Psoas muscle (tissue), 8 donors: ENCODE data around the gene ATP2C1. TPM values are rescaled to one million over a fixed set of nuclear protein-coding genes. Genes with fewer than 3 reads are reported as not detected.

ENCODE experiments used
- ATAC-seq, 4 donors: fragments of 200-7000 bp; cut with Tn5 transposase; one replicate each; pipeline ENCODE4 v1.9.1; 2020; ENCODE audit warnings: moderate library complexity in 3 of 4, mild to moderate bottlenecking in 2 of 4
- DNase-seq, 2 donors: peaks; one replicate each; pipeline ENCODE4 v3.0.0-alpha.2; 2020
- H3K27ac ChIP-seq: fragments of 200-600 bp; one replicate; pipeline ENCODE4 v1.8.0; 2022
- H3K27me3 ChIP-seq, 3 donors: fragments of 200-600 bp in 1 of 3; one replicate each; pipeline versions ENCODE4 v1.6.1 to v1.8.0; 2013 to 2022; ENCODE audit warnings: low read length in 2 of 3, mild to moderate bottlenecking in 2 of 3, moderate library complexity in 1 of 3; ENCODE audit not compliant: insufficient read depth in 3 of 3
- H3K36me3 ChIP-seq, 2 donors: fragments of 200-600 bp in 1 of 2; one replicate each; pipeline versions ENCODE4 v1.6.1 to v1.8.0; 2013 to 2022; ENCODE audit warnings: low read depth in 1 of 2, mild to moderate bottlenecking in 1 of 2, moderate library complexity in 1 of 2; ENCODE audit not compliant: insufficient read depth in 1 of 2
- H3K4me1 ChIP-seq: fragments of 200-600 bp; one replicate; pipeline ENCODE4 v1.8.0; 2022
- H3K4me3 ChIP-seq: fragments of 200-600 bp; one replicate; pipeline ENCODE4 v1.8.0; 2022; ENCODE audit warnings: mild to moderate bottlenecking
- H3K9me3 ChIP-seq: fragments of 200-600 bp; one replicate; pipeline ENCODE4 v1.8.0; 2022
- WGBS, 3 donors: extraction: QIAGEN DNeasy Blood & Tissue Kit; methylation state at CpG; one replicate each; pipeline versions ENCODE4 v1.1.6 to v1.1.7; 2013; 5-methylcytosine and 5-hydroxymethylcytosine counted together
- intact Hi-C, 2 donors: fragments of 100-400 bp; cut with DNase I; formaldehyde crosslinking; loops; one replicate each; pipeline versions ENCODE4 v1.11.0 to v1.14.2; 2022
- polyA plus RNA-seq, 3 donors: library from polyadenylated mRNA; stranded (reverse); fragments of 200-250 nt; gene quantifications; one replicate each; pipeline ENCODE4 v1.2.3, GENCODE V29; 2013
- total RNA-seq, 4 donors: library from RNA; stranded (reverse); fragmentation: NEBNext Ultra II Directional in 2 of 4; extraction: Animal tissue kit (Norgen Biotek cat#: 25700) in 2 of 4; gene quantifications; one replicate each; pipeline versions ENCODE4 v1.2.1 to v1.2.4, GENCODE V29; 2021 to 2023
- TF ChIP-seq, protein P1 (sequence below): fragments of 200-600 bp; IDR thresholded peaks from one replicate; pipeline ENCODE4 v1.8.0; 2022; ENCODE audit warnings: antibody characterized with exemption
- donor health status: healthy with polysubstance abuse.
- donor health status: DM: no; HTN: no; CAD: no; lungs with moderate emphysema.
- donor health status: Bipolar disorder and iron deficiency.
- donor health status: healthy.
- donor health status: DM: yes; HTN: yes; CAD: no.
- donor health status: DM: no; HTN: no; CAD: no.
- donor health status: DM: no; HTN: no; CAD: no.
- donor health status: DM: yes; HTN: yes; CAD: no.

ATP2C1 gene
- total and polyA plus RNA-seq, 7 donors, result 20.5 to 46.2 (median 30.6) TPM

DNA sequence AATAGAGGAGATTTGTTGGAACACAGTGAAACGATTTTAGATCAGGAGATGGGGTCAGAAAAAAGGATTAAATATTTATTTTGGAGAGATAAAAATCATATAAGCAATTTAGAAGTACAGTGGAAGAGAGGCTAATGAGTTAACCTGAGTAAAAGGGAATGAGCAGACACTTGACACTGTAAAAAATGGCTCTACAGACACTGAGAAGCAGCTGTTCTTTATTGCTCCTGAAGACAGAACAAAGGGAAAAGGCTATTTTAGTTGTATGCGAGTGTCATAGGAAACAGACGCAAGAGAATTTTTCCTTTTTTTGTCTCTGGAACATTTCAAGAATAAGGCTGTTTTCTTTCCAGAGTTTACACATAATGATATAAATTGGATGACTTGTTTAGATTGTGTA, 98.5 kb downstream of the ATP2C1 start:
- intact Hi-C loops, result no loop called here
- ATAC-seq (peak in 1 of 4 donors; percentile 55), DNase-seq (no peak)
- Histone ChIP-seq H3K27ac (no peak overlapping the region), H3K4me1 (no peaks in the 10 kb centered on the region), H3K36me3 (peaks cover 6 to 67% of the 10 kb centered on the region in 2 donors), H3K27me3 (no peaks in the 10 kb centered on the region), H3K4me3 (no peak overlapping the region), H3K9me3 (no peaks in the 10 kb centered on the region)
- TF ChIP-seq, protein P1, sequence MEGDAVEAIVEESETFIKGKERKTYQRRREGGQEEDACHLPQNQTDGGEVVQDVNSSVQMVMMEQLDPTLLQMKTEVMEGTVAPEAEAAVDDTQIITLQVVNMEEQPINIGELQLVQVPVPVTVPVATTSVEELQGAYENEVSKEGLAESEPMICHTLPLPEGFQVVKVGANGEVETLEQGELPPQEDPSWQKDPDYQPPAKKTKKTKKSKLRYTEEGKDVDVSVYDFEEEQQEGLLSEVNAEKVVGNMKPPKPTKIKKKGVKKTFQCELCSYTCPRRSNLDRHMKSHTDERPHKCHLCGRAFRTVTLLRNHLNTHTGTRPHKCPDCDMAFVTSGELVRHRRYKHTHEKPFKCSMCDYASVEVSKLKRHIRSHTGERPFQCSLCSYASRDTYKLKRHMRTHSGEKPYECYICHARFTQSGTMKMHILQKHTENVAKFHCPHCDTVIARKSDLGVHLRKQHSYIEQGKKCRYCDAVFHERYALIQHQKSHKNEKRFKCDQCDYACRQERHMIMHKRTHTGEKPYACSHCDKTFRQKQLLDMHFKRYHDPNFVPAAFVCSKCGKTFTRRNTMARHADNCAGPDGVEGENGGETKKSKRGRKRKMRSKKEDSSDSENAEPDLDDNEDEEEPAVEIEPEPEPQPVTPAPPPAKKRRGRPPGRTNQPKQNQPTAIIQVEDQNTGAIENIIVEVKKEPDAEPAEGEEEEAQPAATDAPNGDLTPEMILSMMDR, result no peak
- 68 to 86% (median 72%) methylated on average over 3 of the region's 3 CpGs for WGBS, 3 donors

DNA sequence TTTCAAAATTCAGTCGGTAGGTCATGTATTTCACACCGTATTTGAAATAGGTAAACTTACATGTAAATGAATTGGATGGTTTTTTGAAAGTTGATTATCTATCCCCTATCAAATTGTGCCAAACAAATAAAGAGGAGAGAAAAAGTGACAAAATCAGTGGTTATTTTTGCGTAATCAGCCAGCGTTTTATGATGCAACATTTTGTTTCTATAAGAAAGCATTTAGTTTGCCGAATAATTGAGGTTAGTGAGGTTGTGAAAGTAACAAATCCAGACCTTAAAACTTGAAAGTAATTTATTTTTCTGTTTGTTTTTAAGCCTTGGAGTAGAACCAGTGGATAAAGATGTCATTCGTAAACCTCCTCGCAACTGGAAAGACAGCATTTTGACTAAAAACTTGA, 103.4 kb downstream of the ATP2C1 start:
- TF ChIP-seq, protein P1, result no peak
- Histone ChIP-seq H3K4me3 (no peak overlapping the region), H3K4me1 (peaks cover 13% of the 10 kb centered on the region), H3K27me3 (no peaks in the 10 kb centered on the region), H3K9me3 (no peaks in the 10 kb centered on the region), H3K27ac (no peak overlapping the region), H3K36me3 (peaks cover 4 to 84% of the 10 kb centered on the region in 2 donors)
- 94 to 97% (median 96%) methylated on average over 7 of the region's 7 CpGs for WGBS, 3 donors
- DNase-seq (no peak), ATAC-seq (no peak)
- intact Hi-C loops, result no loop called here

DNA sequence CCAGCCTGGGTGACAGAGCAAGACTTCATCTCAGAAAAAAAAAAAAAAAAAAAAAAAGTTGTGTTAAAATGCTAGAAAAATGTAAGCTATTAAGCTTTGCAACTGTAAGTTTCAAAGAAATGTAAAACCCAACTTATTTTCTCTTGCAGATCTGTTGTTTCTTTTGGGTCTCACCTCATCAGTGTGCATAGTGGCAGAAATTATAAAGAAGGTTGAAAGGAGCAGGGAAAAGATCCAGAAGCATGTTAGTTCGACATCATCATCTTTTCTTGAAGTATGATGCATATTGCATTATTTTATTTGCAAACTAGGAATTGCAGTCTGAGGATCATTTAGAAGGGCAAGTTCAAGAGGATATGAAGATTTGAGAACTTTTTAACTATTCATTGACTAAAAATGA, 107.2 kb downstream of the ATP2C1 start:
- no peak for DNase-seq
- Histone ChIP-seq H3K27me3 (no peaks in the 10 kb centered on the region), H3K27ac (no peak overlapping the region), H3K9me3 (no peaks in the 10 kb centered on the region), H3K4me1 (peaks cover 13% of the 10 kb centered on the region), H3K4me3 (no peak overlapping the region), H3K36me3 (peaks cover 4 to 76% of the 10 kb centered on the region in 2 donors)
- no peak for ATAC-seq
- WGBS, 3 donors, result 79 to 88% (median 87%) methylated on average over 1 of the region's 1 CpG
- TF ChIP-seq, protein P1, result no peak
- intact Hi-C loops, result no loop called here

DNA sequence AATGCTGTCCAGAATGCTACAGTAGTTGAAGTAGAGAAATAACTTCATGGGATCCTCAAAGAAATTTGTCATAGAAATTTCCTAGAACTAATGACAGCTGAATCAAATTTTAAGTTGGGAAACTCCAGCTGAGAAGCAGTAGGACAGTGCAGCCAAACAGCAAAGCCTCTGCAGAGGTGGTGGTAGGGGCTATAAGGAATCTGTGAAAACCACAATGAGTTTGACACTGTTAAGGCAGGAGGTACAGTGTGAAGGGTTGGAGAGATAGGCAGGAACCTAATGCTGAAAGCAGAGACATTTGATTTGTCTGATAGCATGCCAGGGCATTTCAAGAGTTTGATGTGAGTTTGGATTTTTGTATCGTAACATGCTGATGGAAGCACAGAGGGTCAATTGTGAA, 110.7 kb downstream of the ATP2C1 start:
- no peak overlapping the region for H3K27ac ChIP-seq
- H3K27me3 ChIP-seq, result no peaks in the 10 kb centered on the region
- no peaks in the 10 kb centered on the region for H3K9me3 ChIP-seq
- no peak for DNase-seq
- ATAC-seq, result no peak
- H3K36me3 ChIP-seq, result peaks cover 5 to 69% of the 10 kb centered on the region in 2 donors
- no peak overlapping the region for H3K4me3 ChIP-seq
- H3K4me1 ChIP-seq, result peaks cover 13% of the 10 kb centered on the region
- TF ChIP-seq, protein P1, result no peak
- 94 to 97% (median 96%) methylated on average over 1 of the region's 1 CpG for WGBS, 3 donors
- intact Hi-C loops, result no loop called here

DNA sequence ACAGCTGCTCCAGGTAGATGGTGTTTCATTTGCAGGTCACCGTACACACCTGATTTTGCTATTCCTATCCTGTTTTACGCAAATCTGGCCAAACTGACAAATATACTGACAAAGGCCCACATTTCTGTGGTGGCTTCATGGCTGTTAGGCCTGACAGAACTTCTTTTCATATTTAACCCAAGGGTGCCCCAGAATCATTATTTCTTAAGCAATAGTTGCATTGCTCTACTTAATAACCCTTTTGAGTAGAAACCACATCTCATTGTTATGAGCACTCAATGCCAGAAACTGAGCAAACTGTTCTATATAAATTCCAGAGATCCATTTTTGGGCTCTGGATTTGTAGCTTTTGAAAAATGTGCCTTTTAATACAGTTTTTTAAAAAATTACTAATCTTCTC, 113.4 kb downstream of the ATP2C1 start:
- TF ChIP-seq, protein P1, result no peak
- no peaks in the 10 kb centered on the region for H3K27me3 ChIP-seq
- 99 to 100% (median 99%) methylated on average over 2 of the region's 2 CpGs for WGBS, 3 donors
- no peak for ATAC-seq
- peaks cover 7 to 81% of the 10 kb centered on the region in 2 donors for H3K36me3 ChIP-seq
- no peaks in the 10 kb centered on the region for H3K4me1 ChIP-seq
- no peak overlapping the region for H3K27ac ChIP-seq
- H3K4me3 ChIP-seq, result no peak overlapping the region
- intact Hi-C loops, result no loop called here
- no peak for DNase-seq
- H3K9me3 ChIP-seq, result no peaks in the 10 kb centered on the region
